SK-N-SH treated with all-trans-retinoic acid at 6 μM for 48 hours (cell line): ENCODE results near the gene THNSL1.
A peak's percentile ranks its signal among the peaks of the same experiment; 100 is the strongest.

ENCODE experiments used
- ATAC-seq: fragments of 200-7000 bp; cut with Tn5 transposase; 3 replicates; pipeline ENCODE4 v1.9.1; 2020; ENCODE audit warnings: mild to moderate bottlenecking, moderate library complexity
- ARNTL ChIP-seq: fragments of 450-650 bp; formaldehyde crosslinking; IDR thresholded peaks from 2 replicates; pipeline ENCODE4 v1.5.0; 2020; ENCODE audit warnings: low read depth, mild to moderate bottlenecking, moderate library complexity, borderline replicate concordance
- BACH2 ChIP-seq: fragments of 250-450 bp; sonication (Bioruptor Pico); IDR thresholded peaks from 2 replicates; pipeline ENCODE4 v1.9.0; 2021; ENCODE audit warnings: mild to moderate bottlenecking, borderline replicate concordance
- CREB5 ChIP-seq: fragments of 250-450 bp; sonication (Bioruptor Pico); IDR thresholded peaks from 2 replicates; pipeline ENCODE4 v1.5.1; 2020; ENCODE audit warnings: low read depth, mild to moderate bottlenecking, moderate library complexity
- CSDC2 ChIP-seq: fragments of 250-450 bp; sonication (Bioruptor Pico); IDR thresholded peaks from 2 replicates; pipeline ENCODE4 v1.5.0; 2020; ENCODE audit warnings: mild to moderate bottlenecking, moderate library complexity
- ESRRG ChIP-seq: fragments of 250-450 bp; sonication (Bioruptor Pico); IDR thresholded peaks from 2 replicates; pipeline ENCODE4 v1.6.1; 2021; ENCODE audit warnings: mild to moderate bottlenecking
- GLIS3 ChIP-seq: fragments of 250-450 bp; sonication (Bioruptor Pico); IDR thresholded peaks from 2 replicates; pipeline ENCODE4 v1.5.0; 2020; ENCODE audit warnings: mild to moderate bottlenecking, moderate library complexity
- ISL1 ChIP-seq: fragments of 250-450 bp; sonication (Bioruptor Pico); IDR thresholded peaks from 2 replicates; pipeline ENCODE4 v2.1.2; 2022; ENCODE audit warnings: mild to moderate bottlenecking, moderate library complexity
- OSR1 ChIP-seq: fragments of 250-450 bp; sonication (Bioruptor Pico); IDR thresholded peaks from 2 replicates; pipeline ENCODE4 v1.8.0; 2022; ENCODE audit warnings: moderate library complexity, mild to moderate bottlenecking, inconsistent platforms
- PATZ1 ChIP-seq: fragments of 250-450 bp; sonication (Bioruptor Pico); IDR thresholded peaks from 2 replicates; pipeline ENCODE4 v1.8.0; 2020; ENCODE audit warnings: mild to moderate bottlenecking, moderate library complexity, borderline replicate concordance
- POU6F1 ChIP-seq: fragments of 250-450 bp; sonication (Bioruptor Pico); IDR thresholded peaks from 2 replicates; pipeline ENCODE4 v1.8.0; 2021; ENCODE audit warnings: low read depth, mild to moderate bottlenecking, moderate library complexity, borderline replicate concordance
- PPARA ChIP-seq: fragments of 250-450 bp; sonication (Bioruptor Pico); IDR thresholded peaks from 2 replicates; pipeline ENCODE4 v1.5.0; 2020; ENCODE audit warnings: mild to moderate bottlenecking, borderline replicate concordance
- SNAI2 ChIP-seq: fragments of 250-450 bp; sonication (Bioruptor Pico); IDR thresholded peaks from 2 replicates; pipeline ENCODE4 v1.5.0; 2020; ENCODE audit warnings: mild to moderate bottlenecking, moderate library complexity
- TCF4 ChIP-seq: fragments of 250-450 bp; sonication (Bioruptor Pico); IDR thresholded peaks from 2 replicates; pipeline ENCODE4 v1.8.0; 2021; ENCODE audit warnings: mild to moderate bottlenecking, moderate library complexity, borderline replicate concordance
- TOX ChIP-seq: fragments of 250-450 bp; sonication (Bioruptor Pico); IDR thresholded peaks from 2 replicates; pipeline ENCODE4 v1.8.0; 2021; ENCODE audit warnings: mild to moderate bottlenecking, moderate library complexity, borderline replicate concordance
- TSHZ2 ChIP-seq: fragments of 250-450 bp; sonication (Bioruptor Pico); IDR thresholded peaks from 2 replicates; pipeline ENCODE4 v1.5.0; 2020; ENCODE audit warnings: mild to moderate bottlenecking, moderate library complexity
- ZC3H10 ChIP-seq: fragments of 250-450 bp; sonication (Bioruptor Pico); IDR thresholded peaks from 2 replicates; pipeline ENCODE4 v1.5.1; 2021; ENCODE audit warnings: mild to moderate bottlenecking, moderate library complexity
- ZFP3 ChIP-seq: fragments of 250-450 bp; sonication (Bioruptor Pico); IDR thresholded peaks from 2 replicates; pipeline ENCODE4 v1.5.0; 2020; ENCODE audit warnings: mild to moderate bottlenecking, moderate library complexity
- ZFP30 ChIP-seq: fragments of 450-650 bp; formaldehyde crosslinking; IDR thresholded peaks from 2 replicates; pipeline ENCODE4 v1.5.0; 2022; ENCODE audit warnings: mild to moderate bottlenecking, moderate library complexity
- ZNF565 ChIP-seq: fragments of 450-650 bp; formaldehyde crosslinking; conservative IDR thresholded peaks from 2 replicates; pipeline ENCODE4 v1.5.0; 2020; ENCODE audit warnings: low read depth, mild to moderate bottlenecking, moderate library complexity
- ZNF70 ChIP-seq: fragments of 450-650 bp; formaldehyde crosslinking; IDR thresholded peaks from 2 replicates; pipeline ENCODE4 v1.5.0; 2020; ENCODE audit warnings: mild to moderate bottlenecking, moderate library complexity
- ZNF8 ChIP-seq: fragments of 450-650 bp; formaldehyde crosslinking; IDR thresholded peaks from 2 replicates; pipeline ENCODE4 v1.5.0; 2020; ENCODE audit warnings: mild to moderate bottlenecking, moderate library complexity
- TF ChIP-seq, protein P1 (sequence below): fragments of 250-450 bp; sonication (Bioruptor Pico); IDR thresholded peaks from 2 replicates; pipeline ENCODE4 v1.5.1; 2021; ENCODE audit warnings: mild to moderate bottlenecking, moderate library complexity

Gene THNSL1

DNA sequence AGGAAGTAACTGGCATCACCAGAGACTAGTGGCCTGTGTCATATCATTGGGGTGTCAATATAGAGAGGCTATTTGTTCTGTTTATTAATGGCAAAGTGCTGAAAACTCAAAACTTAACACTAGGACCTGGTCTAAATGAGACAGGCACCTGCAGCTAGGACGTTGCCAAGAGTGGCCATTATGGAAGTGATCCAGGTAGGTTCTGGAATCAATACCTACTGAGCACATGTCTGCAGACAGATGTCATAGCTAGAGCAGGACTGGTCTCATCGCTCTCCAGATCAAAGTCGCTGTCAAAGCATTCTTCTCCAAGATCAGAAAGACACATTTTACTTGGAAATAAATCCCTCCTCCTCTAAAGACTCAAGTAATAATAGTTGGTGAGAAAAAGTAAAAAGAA, 40.3 kb downstream of the THNSL1 start:
- no peak for ATAC-seq
- TF ChIP-seq ZNF70 (CRISPR knock-in tag) (no peak), ARNTL (CRISPR knock-in tag) (no peak), ZC3H10 (CRISPR knock-in tag) (no peak), BACH2 (CRISPR knock-in tag) (no peak), ISL1 (CRISPR knock-in tag) (no peak), ZNF8 (CRISPR knock-in tag) (no peak), ZFP3 (CRISPR knock-in tag) (no peak)
- TF ChIP-seq, protein P1, sequence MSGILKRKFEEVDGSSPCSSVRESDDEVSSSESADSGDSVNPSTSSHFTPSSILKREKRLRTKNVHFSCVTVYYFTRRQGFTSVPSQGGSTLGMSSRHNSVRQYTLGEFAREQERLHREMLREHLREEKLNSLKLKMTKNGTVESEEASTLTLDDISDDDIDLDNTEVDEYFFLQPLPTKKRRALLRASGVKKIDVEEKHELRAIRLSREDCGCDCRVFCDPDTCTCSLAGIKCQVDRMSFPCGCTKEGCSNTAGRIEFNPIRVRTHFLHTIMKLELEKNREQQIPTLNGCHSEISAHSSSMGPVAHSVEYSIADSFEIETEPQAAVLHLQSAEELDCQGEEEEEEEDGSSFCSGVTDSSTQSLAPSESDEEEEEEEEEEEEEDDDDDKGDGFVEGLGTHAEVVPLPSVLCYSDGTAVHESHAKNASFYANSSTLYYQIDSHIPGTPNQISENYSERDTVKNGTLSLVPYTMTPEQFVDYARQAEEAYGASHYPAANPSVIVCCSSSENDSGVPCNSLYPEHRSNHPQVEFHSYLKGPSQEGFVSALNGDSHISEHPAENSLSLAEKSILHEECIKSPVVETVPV (CRISPR knock-in tag) = no peak
- TF ChIP-seq, all 23 proteins: peak for 0

GRCh38 chr10:25057886-25058285, 41.5 kb downstream of the THNSL1 start:
- ATAC-seq = no peak
- TF ChIP-seq TCF4 (no peak), ZNF70 (CRISPR knock-in tag) (no peak), ZNF565 (CRISPR knock-in tag) (no peak), GLIS3 (no peak), ZC3H10 (CRISPR knock-in tag) (no peak), CSDC2 (CRISPR knock-in tag) (no peak), ZFP3 (CRISPR knock-in tag) (no peak), ARNTL (CRISPR knock-in tag) (no peak), TOX (CRISPR knock-in tag) (no peak)
- TF ChIP-seq, protein P1 (CRISPR knock-in tag) = no peak

GRCh38 chr10:25059990-25060389, 43.6 kb downstream of the THNSL1 start:
- no peak for TF ChIP-seq TSHZ2 (CRISPR knock-in tag)
- TF ChIP-seq ZNF8 (CRISPR knock-in tag) = no peak
- no peak for TF ChIP-seq PPARA (CRISPR knock-in tag)
- TF ChIP-seq GLIS3 = 0 out of 2 replicates have a peak, but pooled peaks have one; percentile 52
- TF ChIP-seq CREB5 (CRISPR knock-in tag) = 0 out of 2 replicates have a peak, but pooled peaks have one; percentile 48
- TF ChIP-seq ARNTL (CRISPR knock-in tag) = no peak
- no peak for TF ChIP-seq OSR1 (CRISPR knock-in tag)
- no peak for TF ChIP-seq TCF4
- no peak for TF ChIP-seq ESRRG
- peak; percentile 77; the same call in 1 of the 2 replicates for TF ChIP-seq CSDC2 (CRISPR knock-in tag)
- no peak for TF ChIP-seq PATZ1 (CRISPR knock-in tag)
- no peak for TF ChIP-seq ZC3H10 (CRISPR knock-in tag)
- no peak for TF ChIP-seq POU6F1 (CRISPR knock-in tag)
- TF ChIP-seq SNAI2 (CRISPR knock-in tag) = peak; percentile 50; the same call in 1 of the 2 replicates
- no peak for TF ChIP-seq ZFP30 (CRISPR knock-in tag)
- TF ChIP-seq ISL1 (CRISPR knock-in tag) = peak; percentile 83
- no peak for TF ChIP-seq ZNF565 (CRISPR knock-in tag)
- TF ChIP-seq TOX (CRISPR knock-in tag) = no peak
- peak; percentile 52; the same call in 1 of the 2 replicates for TF ChIP-seq ZFP3 (CRISPR knock-in tag)
- ATAC-seq = peak; percentile 92
